Mesendoderm (in vitro differentiated cells): Measurements from ENCODE around the gene OTULINL. TPM values are rescaled to one million over a fixed set of nuclear protein-coding genes. Genes with fewer than 3 reads are reported as not detected.
A peak's percentile ranks its signal among the peaks of the same experiment; 100 is the strongest.

Experiments
- DNase-seq: peaks from one replicate; pipeline ENCODE4 v3.0.0; 2013
- H2AK5ac ChIP-seq: 2 replicates; pipeline ENCODE4 v1.6.1; 2013; ENCODE audit warnings: low read length, inconsistent platforms
- H2BK120ac ChIP-seq: 2 replicates; pipeline ENCODE4 v1.6.1; 2013; ENCODE audit warnings: low read depth, mild to moderate bottlenecking, low read length, moderate library complexity, mixed read lengths
- H2BK15ac ChIP-seq: replicated peaks from 2 replicates; pipeline ENCODE4 v1.6.1; 2013; ENCODE audit warnings: low read depth, mild to moderate bottlenecking, moderate library complexity
- H2BK5ac ChIP-seq: 2 replicates; pipeline ENCODE4 v1.6.1; 2013; ENCODE audit warnings: low read length, inconsistent platforms
- H3K18ac ChIP-seq: 2 replicates; pipeline ENCODE4 v1.6.1; 2013; ENCODE audit warnings: mild to moderate bottlenecking, low read length, mixed read lengths
- H3K23ac ChIP-seq: one replicate; pipeline ENCODE4 v1.6.1; 2013; ENCODE audit warnings: low read length
- H3K27ac ChIP-seq: 2 replicates; pipeline ENCODE4 v1.5.1; 2013; ENCODE audit warnings: low read depth, mild to moderate bottlenecking, inconsistent platforms, low read length, moderate library complexity
- H3K27me3 ChIP-seq: 2 replicates; pipeline ENCODE4 v1.6.1; 2013; ENCODE audit warnings: low read length, control low read depth, mild to moderate bottlenecking, inconsistent platforms; ENCODE audit not compliant: insufficient read depth, poor library complexity
- H3K36me3 ChIP-seq: 2 replicates; pipeline ENCODE4 v1.6.1; 2013; ENCODE audit warnings: low read length, inconsistent platforms; ENCODE audit not compliant: control insufficient read depth, insufficient read depth
- H3K4ac ChIP-seq: one replicate; pipeline ENCODE4 v1.6.1; 2013; ENCODE audit warnings: low read depth, mild to moderate bottlenecking, low read length, moderate library complexity
- H3K4me1 ChIP-seq: 2 replicates; pipeline ENCODE4 v1.6.1; 2013; ENCODE audit warnings: low read depth, low read length, inconsistent platforms; ENCODE audit not compliant: control insufficient read depth
- H3K4me2 ChIP-seq: 2 replicates; pipeline ENCODE4 v1.6.1; 2013; ENCODE audit warnings: low read length
- H3K4me3 ChIP-seq: 2 replicates; pipeline ENCODE4 v1.5.1; 2013; ENCODE audit warnings: mild to moderate bottlenecking, low read length
- H3K56ac ChIP-seq: one replicate; pipeline ENCODE4 v1.6.1; 2013; ENCODE audit warnings: low read length
- H3K79me1 ChIP-seq: 2 replicates; pipeline ENCODE4 v1.6.1; 2013; ENCODE audit warnings: low read length, inconsistent platforms
- H3K79me2 ChIP-seq: 2 replicates; pipeline ENCODE4 v1.6.1; 2013; ENCODE audit warnings: mild to moderate bottlenecking, low read length; ENCODE audit not compliant: control insufficient read depth, insufficient read depth
- H3K9ac ChIP-seq: 2 replicates; pipeline ENCODE4 v1.6.1; 2013; ENCODE audit warnings: low read length, inconsistent platforms
- H4K5ac ChIP-seq: one replicate; pipeline ENCODE4 v1.6.1; 2013; ENCODE audit warnings: low read length
- H4K8ac ChIP-seq: one replicate; pipeline ENCODE4 v1.6.1; 2013; ENCODE audit warnings: low read depth, mild to moderate bottlenecking, control low read depth, low read length, moderate library complexity
- WGBS: extraction: QIAGEN DNeasy Blood & Tissue Kit; methylation state at CpG from one replicate; pipeline ENCODE4 v1.1.7; 2013; ENCODE audit warnings: low lambda C conversion rate, missing lambda C conversion rate; ENCODE audit not compliant: insufficient coverage; ENCODE audit errors: extremely low coverage; 5-methylcytosine and 5-hydroxymethylcytosine counted together
- polyA plus RNA-seq, 2 experiments: library from polyadenylated mRNA; stranded (reverse); fragments of 200-250 nt; gene quantifications; one replicate each; pipeline ENCODE4 v1.2.3, GENCODE V29; 2013

The OTULINL gene
- polyA plus RNA-seq (2013, experiment 1 of 2): 6.0 TPM
- polyA plus RNA-seq (2013, experiment 2 of 2): 6.1 TPM

DNA sequence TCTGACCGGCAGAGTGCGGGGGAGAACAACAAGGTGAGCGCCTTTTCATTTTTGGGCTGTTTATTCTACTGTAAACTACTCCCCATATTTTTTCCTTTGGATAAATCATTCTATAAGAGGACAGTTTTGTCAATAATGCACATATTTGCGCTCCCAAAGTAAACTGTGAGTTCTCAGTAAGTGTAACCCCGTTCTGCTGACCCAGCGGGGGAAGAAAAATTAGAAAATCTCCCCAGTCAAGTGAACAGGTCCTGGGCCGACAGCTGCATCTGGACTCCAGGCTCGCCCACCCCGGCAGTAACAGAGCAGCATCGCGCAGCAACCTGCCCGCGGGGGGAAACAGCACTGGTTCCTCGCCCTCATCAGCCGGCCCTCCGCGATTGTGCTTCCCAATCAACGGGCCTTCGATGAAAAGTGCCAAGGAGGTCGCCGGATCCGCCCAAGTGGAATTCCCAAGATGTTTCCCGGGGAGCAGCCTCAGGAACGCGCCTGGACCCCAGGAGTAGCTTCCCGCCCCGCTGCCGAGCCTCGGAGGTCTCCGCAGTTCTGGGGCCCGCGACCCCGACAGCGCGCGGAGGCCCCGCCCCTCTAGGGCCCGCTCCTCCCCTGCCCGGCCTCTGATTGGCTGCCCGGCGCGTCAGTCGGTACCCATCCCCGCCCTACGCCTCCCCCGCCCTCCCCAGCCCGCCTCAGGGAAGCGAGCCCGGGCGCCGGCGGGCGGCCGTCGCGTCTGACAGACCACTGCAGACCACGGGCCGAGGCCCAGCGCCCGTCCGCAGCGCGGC is at the start of gene OTULINL:
OTULINL (plus strand) TSS at position 687 of the 785 bp plus-strand sequence. CDS start 103 bp downstream, outside the sequence.
- H2AK5ac ChIP-seq: no peak within 1 kb of the TSS
- no peak within 1 kb of the TSS for H4K5ac ChIP-seq
- no peak within 1 kb of the TSS for H2BK120ac ChIP-seq
- peak; percentile 91 for DNase-seq
- no peaks in the 10 kb centered on the region for H3K79me1 ChIP-seq
- H3K4me2 ChIP-seq: peak within 1 kb of the TSS; percentile 70
- no peak within 1 kb of the TSS for H3K27ac ChIP-seq
- H3K4me3 ChIP-seq: peak within 1 kb of the TSS; percentile 52
- no peak within 1 kb of the TSS for H3K23ac ChIP-seq
- H3K4me1 ChIP-seq: no peaks in the 10 kb centered on the region
- no peak within 1 kb of the TSS for H3K4ac ChIP-seq
- H2BK15ac ChIP-seq: no peak within 1 kb of the TSS
- H3K79me2 ChIP-seq: no peaks in the 10 kb centered on the region
- H3K9ac ChIP-seq: peak within 1 kb of the TSS; percentile 69
- no peaks in the 10 kb centered on the region for H3K27me3 ChIP-seq
- H3K36me3 ChIP-seq: no peaks in the 10 kb centered on the region
- no peak within 1 kb of the TSS for H4K8ac ChIP-seq
- H3K56ac ChIP-seq: peak within 1 kb of the TSS; percentile 84
- no peak within 1 kb of the TSS for H2BK5ac ChIP-seq
- WGBS: no CpG with 5 or more reads among the region's 63 CpGs
- H3K18ac ChIP-seq: peak within 1 kb of the TSS; percentile 13

- no peak overlapping the region for H2BK120ac ChIP-seq
- no peak overlapping the region for H3K4me2 ChIP-seq
- no peak overlapping the region for H3K4me3 ChIP-seq
- no peak overlapping the region for H3K9ac ChIP-seq
- H3K79me1 ChIP-seq: no peaks in the 10 kb centered on the region
- no peak overlapping the region for H2AK5ac ChIP-seq
- no peaks in the 10 kb centered on the region for H3K79me2 ChIP-seq
- no peak for DNase-seq
- no peak overlapping the region for H2BK15ac ChIP-seq
- no peak overlapping the region for H3K18ac ChIP-seq
- H4K8ac ChIP-seq: no peak overlapping the region
- H3K4me1 ChIP-seq: peaks cover 2% of the 10 kb centered on the region
- no peaks in the 10 kb centered on the region for H3K27me3 ChIP-seq
- H3K27ac ChIP-seq: no peak overlapping the region
- WGBS: no CpG with 5 or more reads among the region's 3 CpGs
- H3K56ac ChIP-seq: no peak overlapping the region
- H2BK5ac ChIP-seq: no peak overlapping the region
- H4K5ac ChIP-seq: no peak overlapping the region
- H3K36me3 ChIP-seq: no peaks in the 10 kb centered on the region
- H3K23ac ChIP-seq: no peak overlapping the region
- H3K4ac ChIP-seq: no peak overlapping the region
These were observed 49.4 kb upstream of the OTULINL start for GRCh38 chr5:14532180-14532579.

DNA sequence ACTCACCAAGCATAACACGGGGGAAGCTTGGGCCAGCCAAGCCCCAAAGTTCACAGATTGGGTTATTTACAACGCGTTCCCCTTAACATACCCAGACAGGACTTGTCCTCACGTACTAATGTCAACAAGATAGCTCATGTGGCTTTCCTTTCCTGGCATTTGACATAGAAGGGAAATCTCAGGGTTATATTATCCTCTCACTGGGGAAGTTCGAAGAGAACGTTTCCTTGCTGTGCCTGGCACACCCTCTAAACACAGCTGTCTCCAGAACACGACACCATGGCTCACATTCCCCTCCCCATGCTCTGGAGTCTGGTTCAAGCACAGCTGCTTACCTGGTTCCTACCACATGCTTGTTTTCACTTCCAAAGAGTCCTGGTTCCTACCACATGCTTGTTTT is 46.8 kb upstream of the OTULINL start:
- no peak overlapping the region for H3K4ac ChIP-seq
- H3K4me2 ChIP-seq: no peak overlapping the region
- H3K4me1 ChIP-seq: peaks cover 2% of the 10 kb centered on the region
- H3K79me1 ChIP-seq: no peaks in the 10 kb centered on the region
- no peaks in the 10 kb centered on the region for H3K79me2 ChIP-seq
- no peak overlapping the region for H3K23ac ChIP-seq
- peak; percentile 22 for DNase-seq
- no peak overlapping the region for H4K8ac ChIP-seq
- no CpG with 5 or more reads among the region's 7 CpGs for WGBS
- H3K27ac ChIP-seq: no peak overlapping the region
- no peak overlapping the region for H3K9ac ChIP-seq
- no peak overlapping the region for H3K4me3 ChIP-seq
- no peak overlapping the region for H3K18ac ChIP-seq
- no peak overlapping the region for H2BK15ac ChIP-seq
- no peak overlapping the region for H2AK5ac ChIP-seq
- H3K27me3 ChIP-seq: no peaks in the 10 kb centered on the region
- no peak overlapping the region for H4K5ac ChIP-seq
- no peak overlapping the region for H3K56ac ChIP-seq
- H3K36me3 ChIP-seq: no peaks in the 10 kb centered on the region
- no peak overlapping the region for H2BK120ac ChIP-seq
- no peak overlapping the region for H2BK5ac ChIP-seq

- no peak overlapping the region for H3K4me3 ChIP-seq
- H2BK15ac ChIP-seq: no peak overlapping the region
- H3K79me1 ChIP-seq: no peaks in the 10 kb centered on the region
- no peaks in the 10 kb centered on the region for H3K36me3 ChIP-seq
- no CpG with 5 or more reads among the region's 3 CpGs for WGBS
- no peak overlapping the region for H4K5ac ChIP-seq
- H2BK120ac ChIP-seq: no peak overlapping the region
- no peaks in the 10 kb centered on the region for H3K27me3 ChIP-seq
- H3K18ac ChIP-seq: no peak overlapping the region
- H3K4me1 ChIP-seq: no peaks in the 10 kb centered on the region
- no peak overlapping the region for H4K8ac ChIP-seq
- H2BK5ac ChIP-seq: no peak overlapping the region
- H3K9ac ChIP-seq: no peak overlapping the region
- no peak overlapping the region for H3K56ac ChIP-seq
- no peak overlapping the region for H3K4ac ChIP-seq
- no peaks in the 10 kb centered on the region for H3K79me2 ChIP-seq
- no peak overlapping the region for H2AK5ac ChIP-seq
- DNase-seq: no peak
- H3K27ac ChIP-seq: no peak overlapping the region
- no peak overlapping the region for H3K23ac ChIP-seq
- no peak overlapping the region for H3K4me2 ChIP-seq
These were observed 36.3 kb upstream of the OTULINL start for GRCh38 chr5:14545308-14545707.

DNA sequence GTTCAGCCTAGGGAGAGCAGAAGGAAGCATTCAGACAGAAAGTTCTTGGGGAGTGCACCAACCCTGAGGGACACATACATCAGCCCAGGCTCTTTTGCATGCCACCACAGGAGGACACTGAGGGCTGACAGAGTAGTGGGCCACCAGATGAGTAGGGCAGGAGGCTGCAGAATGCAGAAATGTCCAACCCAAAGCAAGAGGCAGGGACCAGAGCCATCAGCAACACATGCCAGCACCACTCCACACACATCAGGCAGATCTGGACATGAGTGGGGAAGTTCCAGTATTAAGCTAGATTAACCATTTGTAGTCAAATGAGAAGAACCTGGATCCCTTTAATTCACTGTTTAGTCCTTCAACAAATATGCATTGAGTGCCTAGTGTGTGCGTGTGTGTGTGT is 35.7 kb upstream of the OTULINL start:
- Histone ChIP-seq H3K36me3 (no peaks in the 10 kb centered on the region), H3K79me2 (no peaks in the 10 kb centered on the region), H3K18ac (no peak overlapping the region), H3K9ac (no peak overlapping the region), H3K4me1 (no peaks in the 10 kb centered on the region), H4K8ac (no peak overlapping the region), H3K79me1 (no peaks in the 10 kb centered on the region), H3K4me3 (no peak overlapping the region), H2BK15ac (no peak overlapping the region), H3K27me3 (no peaks in the 10 kb centered on the region), H3K4ac (no peak overlapping the region), H2AK5ac (no peak overlapping the region), H3K27ac (no peak overlapping the region), H3K23ac (no peak overlapping the region), H4K5ac (no peak overlapping the region), H2BK5ac (no peak overlapping the region), H2BK120ac (no peak overlapping the region), H3K4me2 (no peak overlapping the region), H3K56ac (no peak overlapping the region)
- DNase-seq: no peak
- no CpG with 5 or more reads among the region's 1 CpG for WGBS

- no peak overlapping the region for H4K5ac ChIP-seq
- no peaks in the 10 kb centered on the region for H3K27me3 ChIP-seq
- no peak overlapping the region for H3K4me3 ChIP-seq
- no peak overlapping the region for H2AK5ac ChIP-seq
- no peak overlapping the region for H3K56ac ChIP-seq
- H2BK120ac ChIP-seq: no peak overlapping the region
- H4K8ac ChIP-seq: no peak overlapping the region
- no peak for DNase-seq
- H3K9ac ChIP-seq: no peak overlapping the region
- H3K18ac ChIP-seq: no peak overlapping the region
- H3K27ac ChIP-seq: no peak overlapping the region
- no peak overlapping the region for H2BK15ac ChIP-seq
- no peak overlapping the region for H3K4ac ChIP-seq
- no peaks in the 10 kb centered on the region for H3K79me2 ChIP-seq
- H3K4me2 ChIP-seq: no peak overlapping the region
- WGBS: no CpG with 5 or more reads among the region's 1 CpG
- no peak overlapping the region for H2BK5ac ChIP-seq
- H3K23ac ChIP-seq: no peak overlapping the region
- no peaks in the 10 kb centered on the region for H3K36me3 ChIP-seq
- no peaks in the 10 kb centered on the region for H3K79me1 ChIP-seq
- H3K4me1 ChIP-seq: no peaks in the 10 kb centered on the region
These were observed 33.9 kb upstream of the OTULINL start for GRCh38 chr5:14547666-14548065.
